ENCODE data around the gene TUBB4B.

TUBB4B gene

GRCh38 chr9:137213160-137214060 is 27.7 kb upstream of the TUBB4B start:
- no peak for DNase-seq (ENCODE audit: low read depth)

GRCh38 chr9:137214620-137215019 is 26.5 kb upstream of the TUBB4B start:
- DNase-seq (ENCODE audit: low read depth): no peak

- DNase-seq (ENCODE audit: low read depth): no peak
Measured at GRCh38 chr9:137215196-137215986, 25.7 kb upstream of the TUBB4B start.

GRCh38 chr9:137216188-137216965 is 24.7 kb upstream of the TUBB4B start:
- no peak for DNase-seq (ENCODE audit: low read depth)

- no peak for DNase-seq (ENCODE audit: low read depth)
Measured at GRCh38 chr9:137217276-137218211, 23.5 kb upstream of the TUBB4B start.

- no peak for DNase-seq (ENCODE audit: low read depth)
Measured at GRCh38 chr9:137218212-137218753, 22.8 kb upstream of the TUBB4B start.

GRCh38 chr9:137218754-137219271 is 22.3 kb upstream of the TUBB4B start:
- DNase-seq (ENCODE audit: low read depth): peak; percentile 58

GRCh38 chr9:137219757-137220316 is 21.2 kb upstream of the TUBB4B start:
- DNase-seq (ENCODE audit: low read depth): no peak

- no peak for DNase-seq (ENCODE audit: low read depth)
Measured at GRCh38 chr9:137220317-137221094, 20.6 kb upstream of the TUBB4B start.

GRCh38 chr9:137221095-137221505 is 20.0 kb upstream of the TUBB4B start:
- no peak for DNase-seq (ENCODE audit: low read depth)

GRCh38 chr9:137221506-137222111 is 19.5 kb upstream of the TUBB4B start:
- DNase-seq (ENCODE audit: low read depth): no peak

GRCh38 chr9:137222190-137223077 is 18.7 kb upstream of the TUBB4B start, which contains the start of gene RNF208:
RNF208 (minus strand) TSS chr9:137222240; CDS start chr9:137221212, 1,028 bp downstream.
- no peak for DNase-seq (ENCODE audit: low read depth)

- peak; percentile 96 for DNase-seq (ENCODE audit: low read depth)
Measured at GRCh38 chr9:137223078-137223970, 17.8 kb upstream of the TUBB4B start.

- no peak for DNase-seq (ENCODE audit: low read depth)
Measured at GRCh38 chr9:137224830-137225694, 16.0 kb upstream of the TUBB4B start, which contains the start of gene CYSRT1. CYSRT1 (plus strand) TSS chr9:137225174; CDS start chr9:137225622, 448 bp downstream.

GRCh38 chr9:137225699-137226331 is 15.3 kb upstream of the TUBB4B start:
- no peak for DNase-seq (ENCODE audit: low read depth)

All from iris pigment epithelial cell (primary cell).